Choroid plexus epithelial cell (primary cell): ENCODE measurements around the gene LPP.

Experiments
- DNase-seq: peaks from one replicate; pipeline ENCODE4 v3.0.0-alpha.2; 2010; ENCODE audit warnings: low read depth
- H3K4me3 ChIP-seq: 2 replicates; pipeline ENCODE4 v1.5.1; 2011; ENCODE audit warnings: low read depth, mild to moderate bottlenecking, control low read depth, low read length, moderate library complexity
- CTCF ChIP-seq: conservative IDR thresholded peaks from 2 replicates; pipeline ENCODE4 v1.5.1; 2011; ENCODE audit warnings: low read depth, mild to moderate bottlenecking, control low read depth, inconsistent platforms, low read length, moderate library complexity

LPP gene

GRCh38 chr3:188385295-188385694, 231.3 kb downstream of the LPP start:
- DNase-seq = no peak
- no peak for TF ChIP-seq CTCF
- H3K4me3 ChIP-seq = no peak overlapping the region

GRCh38 chr3:188389711-188390342, 235.9 kb downstream of the LPP start:
- no peak overlapping the region for H3K4me3 ChIP-seq
- DNase-seq = no peak
- TF ChIP-seq CTCF = no peak

DNA sequence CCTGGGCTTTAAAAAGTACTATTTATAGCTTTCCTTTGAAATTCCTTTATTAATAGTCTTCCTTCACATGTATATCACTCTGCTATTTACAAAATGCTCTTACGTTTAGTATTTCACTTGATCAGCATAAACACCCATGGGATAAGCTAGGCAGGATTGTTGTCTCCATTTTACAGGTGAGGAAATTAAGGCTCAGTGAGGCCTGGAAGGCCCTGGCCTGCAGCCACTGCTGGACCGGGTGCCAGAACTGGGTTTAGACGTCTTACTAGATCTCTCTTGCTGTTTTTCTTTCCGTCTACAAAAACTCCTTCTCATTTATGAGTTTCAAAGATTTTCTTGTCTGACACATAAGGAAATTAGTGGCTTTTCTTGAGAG, 236.4 kb downstream of the LPP start:
- no peak for DNase-seq
- no peak for TF ChIP-seq CTCF
- no peak overlapping the region for H3K4me3 ChIP-seq

DNA sequence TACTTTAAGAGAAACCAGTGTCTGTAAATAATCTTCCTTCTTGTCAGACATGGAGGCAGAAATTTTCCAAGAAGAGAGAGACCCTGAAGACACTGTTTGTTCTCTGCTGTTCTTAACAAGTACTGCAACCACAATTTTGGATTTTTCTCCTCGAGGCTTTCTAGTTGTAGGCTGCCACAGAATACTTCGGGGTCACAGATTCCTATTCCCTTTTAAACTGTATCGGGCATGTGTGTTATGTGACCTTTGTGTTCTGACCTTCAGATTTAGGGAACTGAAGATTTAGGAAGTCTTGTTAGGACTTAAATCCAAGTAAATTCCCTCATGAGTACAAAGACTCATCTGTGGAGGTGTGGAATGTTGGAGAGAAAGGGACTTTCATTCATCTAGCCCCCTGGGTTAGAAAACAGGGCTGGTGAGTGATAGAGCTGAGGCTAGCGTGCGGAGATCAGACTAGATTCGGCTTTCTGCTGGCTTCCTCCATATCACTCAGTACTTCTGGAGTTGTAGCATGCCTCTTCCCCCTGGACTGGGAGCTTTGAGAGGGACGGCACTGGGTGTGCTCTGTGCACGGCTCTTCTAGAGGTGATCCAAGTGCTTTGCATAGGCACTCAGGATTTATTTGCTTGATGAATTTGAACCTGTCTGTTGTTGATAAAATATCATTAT, 237.0 kb downstream of the LPP start:
- DNase-seq = peak; percentile 40
- TF ChIP-seq CTCF = no peak
- H3K4me3 ChIP-seq = no peak overlapping the region

DNA sequence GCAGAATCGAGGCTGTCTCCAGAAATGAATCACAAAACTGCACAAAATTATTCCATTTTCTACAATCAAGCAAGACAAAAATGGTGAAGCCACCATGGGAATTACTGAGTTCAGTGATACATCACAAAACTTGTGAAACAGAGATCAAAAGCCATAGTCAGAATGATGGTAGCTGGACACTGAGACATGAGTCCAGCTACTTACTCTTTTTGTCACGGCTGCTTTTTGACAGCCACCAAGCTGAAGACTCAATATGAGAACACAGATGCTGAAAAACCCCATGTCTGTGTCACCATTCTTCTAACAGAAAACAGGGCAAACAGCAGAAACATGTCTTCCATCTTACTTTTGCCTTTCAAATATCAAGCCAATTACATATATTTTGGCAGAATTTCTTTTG, 237.6 kb downstream of the LPP start:
- no peak overlapping the region for H3K4me3 ChIP-seq
- TF ChIP-seq CTCF = no peak
- DNase-seq = no peak

- no peak for DNase-seq
- H3K4me3 ChIP-seq = no peak overlapping the region
- no peak for TF ChIP-seq CTCF
Observed at GRCh38 chr3:188392076-188392475, 238.1 kb downstream of the LPP start.

- DNase-seq = no peak
- H3K4me3 ChIP-seq = no peak overlapping the region
- no peak for TF ChIP-seq CTCF
Observed at GRCh38 chr3:188394623-188395022, 240.7 kb downstream of the LPP start.
